Activated naive CD4-positive, alpha-beta T cell treated with anti-CD3 and anti-CD28 coated beads, Interleukin-2, amount 10 ng/mL, durations not matched to agents 5 hours and 36 hours (primary cell): Measurements from ENCODE around the gene ENOX1. TPM values are rescaled to one million over a fixed set of nuclear protein-coding genes. Genes with fewer than 3 reads are reported as not detected.

ENCODE experiments used
- total RNA-seq, 2 experiments: library from RNA; stranded (reverse); gene quantifications; one replicate each; pipeline ENCODE4 v1.2.3, GENCODE V29; 2021

The ENOX1 gene
- under 1 TPM; 0.19 to 0.28 TPM for total RNA-seq

GRCh38 chr13:43786766-43787517 is at the start of gene ENOX1:
Gene ENOX1, minus strand, starts transcription at chr13:43786972.

Other genes with a start within 250 kb of the ENOX1 start
- under 1 TPM; 0.45 to 0.84 TPM for gene CCDC122, start 92.8 kb upstream of the ENOX1 start, total RNA-seq
- gene LACC1, start 92.9 kb upstream of the ENOX1 start, total RNA-seq, result 1 to 10 TPM; 1.4 to 1.8 TPM